ENCODE results near the gene CLK4.

Gene CLK4

DNA sequence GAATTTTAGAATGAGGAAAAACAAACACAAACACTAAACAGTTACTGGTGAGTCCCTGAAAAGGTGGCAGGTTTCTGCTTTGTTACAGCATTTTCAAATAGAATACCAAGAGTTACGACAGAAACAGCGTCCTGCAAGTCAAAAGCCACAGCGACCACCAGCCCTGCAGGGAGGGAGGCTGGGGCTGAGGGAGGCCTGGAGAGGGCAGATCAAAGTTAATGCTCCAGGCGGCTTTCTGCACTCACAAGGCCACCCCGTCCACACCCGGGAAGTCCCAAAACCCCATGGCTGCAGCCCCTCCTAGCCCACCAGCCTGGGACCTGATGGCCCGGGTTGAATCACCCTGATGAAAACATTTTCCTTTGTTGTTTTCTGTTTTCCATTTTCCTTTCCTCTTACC lies 65.9 kb downstream of the CLK4 start:
- Histone ChIP-seq H3K36me3 (no peaks in the 10 kb centered on the region), H3K4me3 (ENCODE audit: low read depth in 1 of 2, low read length in 1 of 2) (no peak overlapping the region), H3K4me1 (ENCODE audit: control insufficient read depth in 1 of 2, insufficient read depth in 1 of 2, low read depth in 1 of 2, low read length in 1 of 2) (peaks cover 0 to 3% of the 10 kb centered on the region in 2 experiments), H3K27me3 (no peaks in the 10 kb centered on the region), H3K27ac (no peak overlapping the region), H3K9me3 (no peaks in the 10 kb centered on the region)
- no peak for TF ChIP-seq CTCF (IDR thresholded peaks at IDR 0.05)

GRCh38 chr5:178557416-178557815 lies 69.4 kb downstream of the CLK4 start:
- H3K27me3 ChIP-seq = no peaks in the 10 kb centered on the region
- no peak overlapping the region for H3K4me3 ChIP-seq (ENCODE audit: low read depth in 1 of 2, low read length in 1 of 2)
- no peak for TF ChIP-seq CTCF (IDR thresholded peaks at IDR 0.05)
- peaks cover 0 to 3% of the 10 kb centered on the region in 2 experiments for H3K4me1 ChIP-seq (ENCODE audit: control insufficient read depth in 1 of 2, insufficient read depth in 1 of 2, low read depth in 1 of 2, low read length in 1 of 2)
- no peak overlapping the region for H3K27ac ChIP-seq
- H3K36me3 ChIP-seq = no peaks in the 10 kb centered on the region
- no peaks in the 10 kb centered on the region for H3K9me3 ChIP-seq

GRCh38 chr5:178555771-178556211 lies 71.1 kb downstream of the CLK4 start:
- Histone ChIP-seq H3K27me3 (no peaks in the 10 kb centered on the region), H3K4me1 (ENCODE audit: control insufficient read depth in 1 of 2, insufficient read depth in 1 of 2, low read depth in 1 of 2, low read length in 1 of 2) (peaks cover 0 to 3% of the 10 kb centered on the region in 2 experiments), H3K9me3 (no peaks in the 10 kb centered on the region), H3K4me3 (ENCODE audit: low read depth in 1 of 2, low read length in 1 of 2) (no peak overlapping the region), H3K36me3 (no peaks in the 10 kb centered on the region), H3K27ac (no peak overlapping the region)
- no peak for TF ChIP-seq CTCF (IDR thresholded peaks at IDR 0.05)

- Histone ChIP-seq H3K9me3 (no peaks in the 10 kb centered on the region), H3K27me3 (no peaks in the 10 kb centered on the region), H3K36me3 (no peaks in the 10 kb centered on the region), H3K27ac (no peak overlapping the region), H3K4me3 (ENCODE audit: low read depth in 1 of 2, low read length in 1 of 2) (no peak overlapping the region), H3K4me1 (ENCODE audit: control insufficient read depth in 1 of 2, insufficient read depth in 1 of 2, low read depth in 1 of 2, low read length in 1 of 2) (peaks cover 0 to 3% of the 10 kb centered on the region in 2 experiments)
- no peak for TF ChIP-seq CTCF (IDR thresholded peaks at IDR 0.05)
Measured at GRCh38 chr5:178555005-178555404, 71.8 kb downstream of the CLK4 start.

- no peaks in the 10 kb centered on the region for H3K27me3 ChIP-seq
- no peaks in the 10 kb centered on the region for H3K4me1 ChIP-seq (ENCODE audit: control insufficient read depth in 1 of 2, insufficient read depth in 1 of 2, low read depth in 1 of 2, low read length in 1 of 2)
- no peak overlapping the region for H3K4me3 ChIP-seq (ENCODE audit: low read depth in 1 of 2, low read length in 1 of 2)
- TF ChIP-seq CTCF (IDR thresholded peaks at IDR 0.05) = no peak
- H3K9me3 ChIP-seq = no peaks in the 10 kb centered on the region
- H3K27ac ChIP-seq = no peak overlapping the region
- no peaks in the 10 kb centered on the region for H3K36me3 ChIP-seq
Measured at GRCh38 chr5:178554311-178554710, 72.5 kb downstream of the CLK4 start.

GRCh38 chr5:178553517-178553916 lies 73.3 kb downstream of the CLK4 start:
- H3K4me1 ChIP-seq (ENCODE audit: control insufficient read depth in 1 of 2, insufficient read depth in 1 of 2, low read depth in 1 of 2, low read length in 1 of 2) = no peaks in the 10 kb centered on the region
- no peaks in the 10 kb centered on the region for H3K9me3 ChIP-seq
- H3K27me3 ChIP-seq = no peaks in the 10 kb centered on the region
- H3K4me3 ChIP-seq (ENCODE audit: low read depth in 1 of 2, low read length in 1 of 2) = no peak overlapping the region
- no peak overlapping the region for H3K27ac ChIP-seq
- no peaks in the 10 kb centered on the region for H3K36me3 ChIP-seq
- TF ChIP-seq CTCF (IDR thresholded peaks at IDR 0.05) = no peak

Data from neutrophil (primary cell).